ENCODE results near the gene RAB14.
A peak's percentile ranks its signal among the peaks of the same experiment; 100 is the strongest.
"Not testable (repeated sequence)": the region's sequence is repeated elsewhere in the genome, so short reads cannot be mapped to it uniquely, and the experiment has no call there.

The RAB14 gene

DNA sequence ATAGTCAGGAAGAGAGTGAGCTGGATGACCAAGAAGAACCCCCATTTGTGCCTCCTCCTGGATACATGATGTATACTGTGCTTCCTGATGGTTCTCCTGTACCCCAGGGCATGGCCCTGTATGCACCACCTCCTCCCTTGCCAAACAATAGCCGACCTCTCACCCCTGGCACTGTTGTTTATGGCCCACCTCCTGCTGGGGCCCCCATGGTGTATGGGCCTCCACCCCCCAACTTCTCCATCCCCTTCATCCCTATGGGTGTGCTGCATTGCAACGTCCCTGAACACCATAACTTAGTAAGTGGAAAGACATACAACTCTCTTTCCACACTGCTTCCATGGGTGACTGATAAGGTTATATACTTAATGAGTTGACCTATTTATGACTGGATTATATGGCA, 51.5 kb downstream of the RAB14 start:
- no peak for DNase-seq

DNA sequence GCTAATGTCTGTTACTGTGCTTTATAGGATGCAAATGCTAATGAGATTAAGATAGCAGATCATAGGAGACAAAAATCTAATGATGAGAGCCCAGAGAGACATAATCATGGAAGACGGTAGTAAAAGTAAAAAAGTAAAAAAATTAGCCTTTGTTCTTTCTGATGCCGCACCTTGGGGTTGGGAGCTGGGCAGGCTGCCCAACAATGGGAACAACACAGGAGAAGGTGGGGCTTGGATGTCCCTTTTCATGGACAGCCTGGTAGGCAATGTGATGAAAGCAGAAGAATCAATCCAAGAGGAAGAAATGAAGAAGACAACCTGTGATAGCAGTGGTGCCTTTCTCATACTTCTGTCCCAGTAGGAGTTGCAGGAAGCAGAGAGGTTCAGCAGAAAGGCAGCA, 57.2 kb downstream of the RAB14 start:
- no peak for DNase-seq

DNA sequence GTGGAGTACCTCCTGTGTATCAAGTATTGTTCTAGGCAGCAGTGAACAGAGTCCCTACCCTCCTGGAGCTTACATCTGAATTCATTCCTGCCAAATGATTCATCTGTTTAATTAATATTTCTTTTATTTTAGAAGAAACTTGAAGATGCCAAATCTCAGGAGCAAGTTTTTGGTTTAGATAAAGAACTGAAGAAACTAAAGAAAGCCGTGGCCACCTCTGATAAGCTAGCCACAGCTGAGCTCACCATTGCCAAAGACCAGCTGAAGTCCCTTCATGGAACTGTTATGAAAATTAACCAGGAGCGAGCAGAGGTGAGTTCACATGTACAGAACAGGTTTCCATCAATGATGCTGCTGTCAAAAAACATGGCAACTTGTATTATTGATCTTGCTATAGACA, 57.9 kb downstream of the RAB14 start:
- no peak for DNase-seq

DNA sequence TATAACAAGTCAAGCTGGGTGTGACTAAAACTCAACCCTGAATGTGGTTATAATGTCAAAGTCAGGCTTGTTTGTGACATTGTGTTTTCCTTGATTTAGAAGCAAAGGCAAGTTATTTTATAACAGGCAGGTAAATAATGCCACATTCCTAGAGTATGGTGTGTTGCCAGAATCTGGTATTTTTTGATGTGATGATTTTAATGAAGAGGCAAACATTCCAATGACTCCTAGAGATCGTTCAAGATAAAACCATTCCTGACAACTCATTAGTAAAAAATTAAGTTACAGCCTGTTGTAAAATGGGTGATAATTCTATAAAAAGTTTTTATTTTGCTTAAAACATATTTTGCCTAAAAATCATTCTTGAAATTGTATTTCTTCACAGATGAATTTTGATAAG, 60.0 kb downstream of the RAB14 start:
- DNase-seq = no peak

DNA sequence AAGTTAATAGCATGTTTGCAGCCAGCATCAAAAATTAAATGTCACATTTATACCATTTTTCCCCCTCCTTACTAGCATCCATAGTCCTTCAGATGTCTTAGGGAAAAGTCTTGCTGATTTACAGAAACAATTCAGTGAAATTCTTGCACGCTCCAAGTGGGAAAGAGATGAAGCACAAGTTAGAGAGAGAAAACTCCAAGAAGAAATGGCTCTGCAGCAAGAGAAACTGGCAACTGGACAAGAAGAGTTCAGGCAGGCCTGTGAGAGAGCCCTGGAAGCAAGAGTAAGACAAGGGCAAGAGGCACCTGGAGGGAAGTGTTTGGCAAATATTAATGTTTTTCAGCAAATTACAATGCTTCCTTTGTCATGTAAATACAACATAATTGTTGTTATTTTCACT, 60.4 kb downstream of the RAB14 start:
- DNase-seq = no peak

DNA sequence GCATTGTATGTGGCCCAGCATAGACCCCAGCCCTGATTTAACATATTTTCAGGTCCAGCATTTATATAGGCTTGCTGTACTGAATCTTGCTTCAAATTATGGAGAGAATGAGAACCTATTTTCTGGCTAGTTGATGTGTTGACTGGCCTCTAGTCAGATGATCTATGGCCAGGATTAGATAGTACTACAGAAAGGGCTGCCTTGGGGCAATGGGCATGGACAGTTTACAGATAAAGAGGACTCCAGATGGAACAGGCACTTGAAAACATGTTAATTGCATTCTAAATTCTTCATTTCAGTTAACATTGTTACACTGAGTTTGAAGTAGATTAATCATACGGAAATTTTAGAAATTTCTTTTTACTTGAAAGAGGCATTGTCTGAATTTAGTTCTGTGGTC, 61.5 kb downstream of the RAB14 start:
- no peak for DNase-seq

DNA sequence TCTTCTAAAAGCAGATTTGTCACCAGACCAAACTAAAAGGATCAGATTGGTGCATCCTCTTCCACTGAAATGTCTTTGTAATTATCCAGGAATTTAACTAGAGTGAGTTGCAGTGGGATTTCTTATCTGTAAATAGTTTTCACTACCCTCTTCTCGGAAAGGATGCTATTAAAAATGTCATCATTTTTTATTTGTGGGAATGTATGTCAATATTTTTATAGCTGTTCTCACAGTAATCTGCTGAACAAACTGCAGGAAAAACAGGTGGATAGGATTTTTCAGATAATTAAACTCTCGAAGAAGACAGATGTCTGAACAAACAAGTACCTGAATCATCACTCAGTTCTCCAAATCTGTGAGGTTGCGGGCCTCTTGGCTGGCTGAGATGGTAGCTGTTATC, 62.7 kb downstream of the RAB14 start:
- no peak for DNase-seq

DNA sequence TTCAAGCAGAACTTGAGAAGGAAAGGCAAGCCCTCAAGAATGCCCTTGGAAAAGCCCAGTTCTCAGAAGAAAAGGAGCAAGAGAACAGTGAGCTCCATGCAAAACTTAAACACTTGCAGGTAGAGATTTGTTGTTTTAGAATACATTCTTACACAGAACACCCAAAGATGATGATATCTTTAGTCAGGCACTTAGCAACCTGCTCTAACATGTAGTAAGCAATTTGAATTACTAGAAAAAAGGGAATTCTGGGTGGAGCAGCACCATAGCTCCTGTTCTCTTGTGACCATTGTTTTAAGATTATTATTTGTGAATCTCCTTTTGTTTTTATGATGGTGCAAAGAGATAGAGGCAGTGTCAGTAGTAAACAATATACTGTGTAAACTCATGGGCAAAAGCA, 63.1 kb downstream of the RAB14 start:
- no peak for DNase-seq

DNA sequence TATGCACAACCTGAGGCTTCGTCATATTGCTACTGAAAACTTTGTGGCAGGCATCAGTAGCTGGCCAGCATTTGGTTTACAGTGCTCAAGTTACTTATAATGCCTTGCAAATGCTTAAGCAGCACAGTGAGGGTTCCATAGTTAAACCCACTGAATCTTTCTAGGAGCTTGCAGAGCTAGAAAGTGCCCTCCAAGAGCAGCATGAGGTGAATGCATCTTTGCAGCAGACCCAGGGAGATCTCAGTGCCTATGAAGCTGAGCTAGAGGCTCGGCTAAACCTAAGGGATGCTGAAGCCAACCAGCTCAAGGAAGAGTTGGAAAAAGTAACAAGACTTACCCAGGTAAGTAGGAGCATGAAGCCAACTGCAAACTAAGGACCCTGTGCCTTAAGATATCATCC, 66.0 kb downstream of the RAB14 start:
- no peak for DNase-seq

DNA sequence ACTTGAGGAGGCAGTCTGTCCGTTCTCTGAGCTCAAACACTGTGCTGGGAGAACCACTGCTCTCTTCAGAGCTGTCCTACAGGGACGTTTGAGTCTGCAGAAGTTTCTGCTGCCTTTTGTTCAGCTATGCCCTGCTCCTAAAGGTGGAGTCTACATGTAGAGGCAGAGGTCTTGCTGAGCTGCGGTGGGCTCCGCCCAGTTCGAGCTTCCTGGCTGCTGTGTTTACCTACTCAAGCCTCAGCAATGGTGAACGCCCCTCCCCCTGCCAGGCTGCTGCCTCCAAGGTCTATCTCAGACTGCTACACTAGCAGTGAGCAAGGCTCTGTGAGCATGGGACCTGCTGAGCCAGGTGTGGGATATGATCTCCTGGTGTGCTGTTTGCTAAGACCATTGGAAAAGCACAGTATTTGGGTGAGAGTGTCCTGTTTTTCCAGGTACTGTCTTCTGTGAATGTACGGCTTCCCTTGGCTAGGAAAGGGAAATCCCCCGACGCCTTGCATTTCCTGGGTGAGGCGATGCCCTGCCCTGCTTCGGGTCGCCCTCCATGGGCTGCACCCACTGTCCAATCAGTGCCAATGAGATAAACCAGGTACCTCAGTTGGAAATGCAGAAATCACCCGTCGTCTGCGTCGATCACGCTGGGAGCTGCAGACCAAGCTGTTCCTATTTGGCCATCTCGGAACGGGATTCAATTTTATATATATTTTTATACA, 68.4 kb downstream of the RAB14 start:
- DNase-seq = peak; percentile 76

DNA sequence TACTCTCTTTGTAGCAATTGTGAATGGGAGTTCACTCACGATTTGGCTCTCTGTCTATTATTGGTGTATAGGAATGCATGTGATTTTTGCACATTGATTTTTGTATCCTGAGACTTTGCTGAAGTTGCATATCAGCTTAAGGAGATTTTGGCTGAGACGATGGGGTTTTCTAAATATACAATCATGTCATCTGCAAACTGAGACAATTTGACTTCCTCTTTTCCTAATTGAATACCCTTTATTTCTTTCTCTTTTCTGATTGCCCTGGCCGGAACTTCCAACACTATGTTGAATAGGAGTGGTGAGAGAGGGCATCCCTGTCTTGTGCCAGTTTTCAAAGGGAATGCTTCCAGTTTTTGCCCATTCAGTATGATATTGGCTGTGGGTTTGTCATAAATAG, 72.3 kb downstream of the RAB14 start:
- not testable (repeated sequence) for DNase-seq

Measured in activated CD8-positive, alpha-beta memory T cell treated with anti-CD3 and anti-CD28 coated beads for 24 hours (primary cell).